Lung (tissue), 11 donors: ENCODE results near the gene SERF1B. TPM values are rescaled to one million over a fixed set of nuclear protein-coding genes. Genes with fewer than 3 reads are reported as not detected.
"Not testable (repeated sequence)": the region's sequence is repeated elsewhere in the genome, so short reads cannot be mapped to it uniquely, and the experiment has no call there.

Source experiments
- ATAC-seq: fragments of 200-7000 bp; cut with Tn5 transposase; one replicate; pipeline ENCODE4 v1.9.1; 2020; ENCODE audit warnings: moderate number of reproducible peaks; ENCODE audit not compliant: insufficient read depth, low FRiP score
- DNase-seq, 3 donors: peaks; one replicate each; pipeline ENCODE4 v3.0.0-alpha.2; 2013 to 2017
- H3K27ac ChIP-seq, 2 donors: one replicate each; pipeline ENCODE4 v1.5.1; 2013; ENCODE audit warnings: mild to moderate bottlenecking in 2 of 2, moderate library complexity in 2 of 2, control low read depth in 1 of 2, inconsistent platforms in 1 of 2, low read depth in 1 of 2, low read length in 1 of 2
- H3K27me3 ChIP-seq, 3 donors: one replicate each; pipeline ENCODE4 v1.5.1; 2013; ENCODE audit warnings: low read length in 2 of 3; ENCODE audit not compliant: control insufficient read depth in 3 of 3, insufficient read depth in 3 of 3
- H3K36me3 ChIP-seq, 4 donors: one replicate each; pipeline ENCODE4 v1.5.1; 2013; ENCODE audit warnings: low read length in 4 of 4, mild to moderate bottlenecking in 1 of 4, moderate library complexity in 1 of 4; ENCODE audit not compliant: control insufficient read depth in 4 of 4, insufficient read depth in 4 of 4
- H3K4me1 ChIP-seq, 5 donors: one replicate each; pipeline ENCODE4 v1.5.1; 2013; ENCODE audit warnings: low read length in 5 of 5, mild to moderate bottlenecking in 2 of 5, moderate library complexity in 1 of 5; ENCODE audit not compliant: control insufficient read depth in 5 of 5, insufficient read depth in 5 of 5
- H3K4me3 ChIP-seq: one replicate; pipeline ENCODE4 v1.5.1; 2013; ENCODE audit warnings: mild to moderate bottlenecking, control low read depth, moderate library complexity
- H3K9ac ChIP-seq, 2 donors: one replicate each; pipeline ENCODE4 v1.5.1; 2013; ENCODE audit warnings: low read length in 2 of 2, control low read depth in 1 of 2; ENCODE audit not compliant: insufficient read depth in 1 of 2
- H3K9me3 ChIP-seq, 4 donors: one replicate each; pipeline ENCODE4 v1.5.1; 2013; ENCODE audit warnings: low read length in 3 of 4, mild to moderate bottlenecking in 1 of 4, moderate library complexity in 1 of 4; ENCODE audit not compliant: control insufficient read depth in 4 of 4, insufficient read depth in 3 of 4
- WGBS, 2 donors: extraction: QIAGEN DNeasy Blood & Tissue Kit; methylation state at CpG; one replicate each; pipeline ENCODE4 v1.1.7; 2013; 5-methylcytosine and 5-hydroxymethylcytosine counted together
- polyA plus RNA-seq, 2 donors: library from polyadenylated mRNA; stranded (reverse); fragments of 200-250 nt; gene quantifications; one replicate each; pipeline ENCODE4 v1.2.1, GENCODE V29; 2013
- small RNA-seq: library from RNA; depleted of rRNA; stranded (forward); fragments of <200 nt; gene quantifications from one replicate; pipeline ENCODE3, GENCODE V24; 2014; ENCODE audit warnings: low replicate concordance
- total RNA-seq, 2 donors: library from RNA; depleted of rRNA in 1 of 2; stranded (reverse); fragments of >200 nt in 1 of 2; gene quantifications; one replicate each; pipeline ENCODE4 v1.2.1, GENCODE V29; 2014 to 2021
- donor health status: Bipolar disorder and iron deficiency.
- donor health status: healthy.
- donor health status: DM: yes; HTN: yes; CAD: no.

SERF1B gene
- total and polyA plus RNA-seq, 4 donors = 16.5 to 45.8 (median 32.4) TPM

- not testable (repeated sequence) for H3K27me3 ChIP-seq, H3K9ac ChIP-seq, H3K36me3 ChIP-seq, DNase-seq, H3K27ac ChIP-seq, ATAC-seq, H3K4me1 ChIP-seq, H3K4me3 ChIP-seq, H3K9me3 ChIP-seq
- no CpG with 5 or more reads among the region's 6 CpGs for WGBS, 2 donors
Measured at GRCh38 chr5:70056289-70056942, 31.4 kb downstream of the SERF1B start.

- not testable (repeated sequence) for H3K27ac ChIP-seq, H3K27me3 ChIP-seq, H3K9me3 ChIP-seq, ATAC-seq, H3K36me3 ChIP-seq, H3K4me3 ChIP-seq, H3K9ac ChIP-seq, H3K4me1 ChIP-seq, DNase-seq
- no CpG with 5 or more reads among the region's 1 CpG for WGBS, 2 donors
Measured at GRCh38 chr5:70057140-70057539, 32.1 kb downstream of the SERF1B start.

GRCh38 chr5:70077632-70078031, 52.6 kb downstream of the SERF1B start:
- H3K27ac ChIP-seq, H3K9me3 ChIP-seq, DNase-seq, ATAC-seq, H3K9ac ChIP-seq, H3K36me3 ChIP-seq, H3K4me3 ChIP-seq, H3K4me1 ChIP-seq, H3K27me3 ChIP-seq: not testable (repeated sequence)
- 44 to 79% methylated on average over 5 of the region's 8 CpGs for WGBS, 2 donors

GRCh38 chr5:70088907-70089464, 63.9 kb downstream of the SERF1B start:
- not testable (repeated sequence) for H3K27ac ChIP-seq, H3K27me3 ChIP-seq, H3K36me3 ChIP-seq, H3K9ac ChIP-seq, ATAC-seq, H3K9me3 ChIP-seq, DNase-seq, H3K4me1 ChIP-seq, H3K4me3 ChIP-seq
- no CpG with 5 or more reads among the region's 1 CpG for WGBS, 2 donors

- H3K9me3 ChIP-seq, H3K4me3 ChIP-seq, H3K4me1 ChIP-seq, ATAC-seq, H3K9ac ChIP-seq, H3K27ac ChIP-seq, H3K36me3 ChIP-seq, H3K27me3 ChIP-seq, DNase-seq: not testable (repeated sequence)
- WGBS, 2 donors = no CpG with 5 or more reads among the region's 7 CpGs
Measured at GRCh38 chr5:70091776-70092175, 66.7 kb downstream of the SERF1B start.

Small RNA genes within 50 kb of the gene (small RNA-seq; reads per million reads assigned to genes)
- gene CDH12P2 = not detected

Other genes with a start within 250 kb of the SERF1B start
- 10 to 100 TPM; 27.0 to 60.2 TPM for gene SMN2, start 24.4 kb downstream of the SERF1B start, total RNA-seq
- 10 to 100 TPM; 14.2 to 20.7 TPM for gene SMN2, start 24.4 kb downstream of the SERF1B start, polyA plus RNA-seq